GM18498 (cell line): ENCODE results near the gene C4B.
"Not testable (repeated sequence)": the region's sequence is repeated elsewhere in the genome, so short reads cannot be mapped to it uniquely, and the experiment has no call there.

ENCODE experiments used
- ATAC-seq: cut with Tn5 transposase; IDR thresholded peaks from one replicate; pipeline ENCODE4 v1.9.1; 2021; ENCODE audit warnings: mild to moderate bottlenecking, moderate library complexity; ENCODE audit not compliant: unreplicated experiment

C4B gene

DNA sequence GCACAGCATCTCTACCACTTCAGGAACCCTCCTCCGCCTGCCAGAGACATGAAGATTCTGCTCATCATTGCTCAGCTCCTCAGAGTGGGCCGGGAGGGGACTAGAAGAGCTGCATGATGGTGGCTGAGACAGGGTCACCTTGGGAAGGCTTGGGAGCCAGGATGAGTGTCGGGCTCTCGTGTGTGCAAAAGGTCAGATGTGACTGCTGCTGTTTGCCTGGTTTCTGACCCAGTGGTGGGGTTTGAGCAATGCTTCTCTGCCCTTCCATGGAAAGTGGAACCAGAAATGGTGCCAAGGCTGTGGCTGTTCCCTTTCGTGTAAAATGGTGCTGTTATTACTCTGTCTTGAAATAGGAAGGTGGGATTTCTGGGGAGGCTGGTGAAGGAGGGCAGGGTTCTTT is 33.6 kb upstream of the C4B start:
- ATAC-seq: not testable (repeated sequence)

- not testable (repeated sequence) for ATAC-seq
Observed at GRCh38 chr6:31981744-31982143, 32.9 kb upstream of the C4B start, which contains the start of gene C4A. Gene C4A, plus strand, starts transcription at chr6:31982057. Its CDS starts 51 bp downstream, at chr6:31982108.

DNA sequence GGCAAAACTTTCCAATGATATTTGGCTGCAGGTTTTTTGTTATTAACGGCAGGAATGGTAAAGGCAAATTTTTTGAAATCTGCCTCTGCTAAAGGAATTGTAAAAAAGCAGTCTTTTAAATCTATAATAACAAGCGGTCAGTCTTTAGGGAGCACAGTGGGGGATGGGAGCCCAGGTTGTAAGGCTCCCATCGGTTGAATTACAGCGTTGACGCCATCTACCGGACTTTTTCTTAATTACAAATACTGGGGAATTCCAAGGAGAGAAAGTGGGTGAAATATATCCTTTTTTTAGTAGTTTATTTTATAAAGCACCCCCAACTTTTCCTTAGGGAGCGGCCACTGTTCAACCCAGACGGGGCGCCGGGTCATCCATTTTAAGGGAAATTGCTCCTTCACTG is 25.2 kb upstream of the C4B start:
- not testable (repeated sequence) for ATAC-seq

GRCh38 chr6:31994421-31994820 is 20.2 kb upstream of the C4B start:
- not testable (repeated sequence) for ATAC-seq

GRCh38 chr6:31996385-31996784 is 18.2 kb upstream of the C4B start:
- not testable (repeated sequence) for ATAC-seq

DNA sequence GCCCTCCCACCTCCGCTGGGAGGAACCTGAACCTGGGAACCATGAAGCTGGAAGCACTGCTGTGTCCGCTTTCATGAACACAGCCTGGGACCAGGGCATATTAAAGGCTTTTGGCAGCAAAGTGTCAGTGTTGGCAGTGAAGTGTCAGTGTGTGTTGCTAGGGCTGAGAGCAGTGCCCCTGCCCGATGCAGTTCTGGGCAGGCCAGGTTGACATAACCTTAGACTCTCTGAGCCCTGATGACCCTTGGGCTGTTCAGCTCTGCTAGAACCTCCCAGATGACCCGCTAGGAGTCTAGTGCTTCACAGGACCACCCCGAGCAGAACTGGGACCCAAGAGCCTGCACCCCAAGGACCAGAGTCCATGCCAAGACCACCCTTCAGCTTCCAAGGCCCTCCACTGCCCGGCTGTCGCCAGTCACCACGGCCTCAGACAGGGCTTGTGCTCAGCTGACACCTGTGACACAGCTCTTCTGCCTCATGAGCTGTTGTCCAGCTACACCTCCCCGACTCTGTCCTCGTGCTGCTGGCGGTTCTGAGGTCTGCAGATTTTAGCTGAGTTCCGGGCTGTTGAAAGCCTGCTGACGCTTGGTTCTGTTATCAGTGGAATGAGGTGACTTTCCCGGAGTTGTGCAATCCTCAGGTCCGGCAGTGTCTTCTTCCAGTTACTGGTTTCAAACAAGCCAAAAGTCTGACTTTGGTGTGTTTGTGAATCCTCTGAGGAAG is 11.9 kb upstream of the C4B start:
- ATAC-seq: not testable (repeated sequence)

DNA sequence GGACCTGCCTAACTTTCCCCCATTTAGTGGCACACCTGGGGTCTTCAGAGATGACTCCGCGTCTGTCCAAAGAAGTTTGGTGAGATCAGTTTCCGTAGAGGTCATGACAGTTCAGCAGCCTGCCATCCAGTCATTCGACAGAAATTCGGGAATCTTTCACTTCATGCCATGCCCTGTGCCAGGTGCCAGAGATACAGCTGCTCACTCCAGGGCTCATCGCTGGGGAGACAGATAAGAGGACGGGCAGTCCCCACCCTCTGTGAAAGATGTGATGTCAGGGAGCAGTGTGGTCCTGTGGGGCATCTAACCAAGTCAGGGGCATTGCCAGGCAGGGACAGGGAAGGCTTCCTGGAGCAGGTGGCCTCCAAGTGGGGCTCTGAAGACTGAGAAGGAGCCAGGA is 11.3 kb upstream of the C4B start:
- not testable (repeated sequence) for ATAC-seq

GRCh38 chr6:32004393-32004792 is 10.2 kb upstream of the C4B start:
- not testable (repeated sequence) for ATAC-seq

- not testable (repeated sequence) for ATAC-seq
Observed at GRCh38 chr6:32004864-32005537, 9.6 kb upstream of the C4B start.

GRCh38 chr6:32005538-32005880 is 9.1 kb upstream of the C4B start:
- not testable (repeated sequence) for ATAC-seq

GRCh38 chr6:32005991-32006529 is 8.5 kb upstream of the C4B start:
- not testable (repeated sequence) for ATAC-seq

GRCh38 chr6:32007086-32007485 is 7.5 kb upstream of the C4B start:
- not testable (repeated sequence) for ATAC-seq

DNA sequence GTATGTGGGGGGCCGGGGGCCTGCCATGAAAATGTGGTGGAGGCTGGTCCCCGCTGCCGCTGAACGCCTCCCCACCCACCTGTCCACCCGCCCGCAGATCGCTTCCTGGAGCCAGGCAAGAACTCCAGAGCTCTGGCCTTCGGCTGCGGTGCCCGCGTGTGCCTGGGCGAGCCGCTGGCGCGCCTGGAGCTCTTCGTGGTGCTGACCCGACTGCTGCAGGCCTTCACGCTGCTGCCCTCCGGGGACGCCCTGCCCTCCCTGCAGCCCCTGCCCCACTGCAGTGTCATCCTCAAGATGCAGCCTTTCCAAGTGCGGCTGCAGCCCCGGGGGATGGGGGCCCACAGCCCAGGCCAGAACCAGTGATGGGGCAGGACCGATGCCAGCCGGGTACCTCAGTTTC is 6.6 kb upstream of the C4B start:
- not testable (repeated sequence) for ATAC-seq

DNA sequence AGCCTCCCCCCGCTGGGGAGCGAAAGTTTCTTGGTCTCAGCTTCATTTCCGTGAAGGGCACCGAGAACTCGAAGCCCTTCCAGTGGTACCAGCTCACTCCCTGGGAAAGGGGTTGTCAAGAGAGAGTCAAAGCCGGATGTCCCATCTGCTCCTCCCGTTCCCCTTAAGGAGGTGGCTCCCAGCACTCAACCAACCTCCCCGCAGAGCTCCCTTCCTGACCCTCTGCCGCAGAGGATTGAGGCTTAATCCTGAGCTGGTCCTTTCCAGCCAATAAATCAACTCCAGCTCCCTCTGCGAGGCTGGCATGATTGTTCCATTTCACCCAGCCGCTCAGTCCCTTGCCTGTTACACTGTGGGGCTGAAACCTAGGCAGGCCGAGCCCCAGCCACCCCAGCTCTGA is 6.0 kb upstream of the C4B start:
- not testable (repeated sequence) for ATAC-seq

DNA sequence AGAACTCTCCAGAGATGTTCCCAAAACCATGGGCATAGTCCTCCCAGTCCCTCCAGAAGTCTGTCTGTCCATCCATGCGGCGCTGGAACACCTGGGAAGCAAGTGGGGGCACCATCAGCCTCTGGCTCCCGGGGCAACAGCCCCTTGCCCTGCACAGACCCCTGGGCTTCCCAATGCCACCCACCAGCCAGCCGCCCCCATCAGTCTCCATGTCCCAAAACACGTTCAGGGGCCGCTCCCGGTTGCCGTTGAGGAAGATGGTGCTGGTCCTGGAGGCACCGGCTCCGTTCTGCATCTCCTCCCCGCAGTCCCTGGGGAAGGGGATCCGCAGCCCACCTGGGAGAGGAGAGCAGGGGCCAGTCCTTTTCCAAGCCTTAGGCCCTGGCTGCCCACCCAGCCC is 5.1 kb upstream of the C4B start:
- not testable (repeated sequence) for ATAC-seq

- ATAC-seq: not testable (repeated sequence)
Observed at GRCh38 chr6:32010856-32011530, 3.6 kb upstream of the C4B start.

- ATAC-seq: not testable (repeated sequence)
Observed at GRCh38 chr6:32012941-32013617, 1.5 kb upstream of the C4B start.

- not testable (repeated sequence) for ATAC-seq
Observed at GRCh38 chr6:32013738-32014137, 857 bp upstream of the C4B start.

GRCh38 chr6:32022100-32022499 is 7.5 kb downstream of the C4B start:
- not testable (repeated sequence) for ATAC-seq

DNA sequence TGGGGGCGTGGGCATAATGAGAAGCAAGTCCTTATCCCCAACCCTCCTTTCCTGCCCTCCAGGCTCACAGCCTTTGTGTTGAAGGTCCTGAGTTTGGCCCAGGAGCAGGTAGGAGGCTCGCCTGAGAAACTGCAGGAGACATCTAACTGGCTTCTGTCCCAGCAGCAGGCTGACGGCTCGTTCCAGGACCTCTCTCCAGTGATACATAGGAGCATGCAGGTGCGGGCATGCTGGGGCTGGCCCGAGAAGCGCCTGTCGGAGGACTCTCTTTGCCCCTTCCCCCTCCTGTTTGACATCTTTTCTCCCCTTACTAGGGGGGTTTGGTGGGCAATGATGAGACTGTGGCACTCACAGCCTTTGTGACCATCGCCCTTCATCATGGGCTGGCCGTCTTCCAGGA is 14.0 kb downstream of the C4B start:
- not testable (repeated sequence) for ATAC-seq

GRCh38 chr6:32029553-32029952 is 15.0 kb downstream of the C4B start:
- ATAC-seq: not testable (repeated sequence)
